NCI-H774 (cell line): ENCODE results near the gene KHK.
"Not testable (repeated sequence)": the region's sequence is repeated elsewhere in the genome, so short reads cannot be mapped to it uniquely, and the experiment has no call there.

Experiments
- DNase-seq: peaks from one replicate; lab custom pipeline; 2025; lab: John Stamatoyannopoulos, UW

KHK gene

DNA sequence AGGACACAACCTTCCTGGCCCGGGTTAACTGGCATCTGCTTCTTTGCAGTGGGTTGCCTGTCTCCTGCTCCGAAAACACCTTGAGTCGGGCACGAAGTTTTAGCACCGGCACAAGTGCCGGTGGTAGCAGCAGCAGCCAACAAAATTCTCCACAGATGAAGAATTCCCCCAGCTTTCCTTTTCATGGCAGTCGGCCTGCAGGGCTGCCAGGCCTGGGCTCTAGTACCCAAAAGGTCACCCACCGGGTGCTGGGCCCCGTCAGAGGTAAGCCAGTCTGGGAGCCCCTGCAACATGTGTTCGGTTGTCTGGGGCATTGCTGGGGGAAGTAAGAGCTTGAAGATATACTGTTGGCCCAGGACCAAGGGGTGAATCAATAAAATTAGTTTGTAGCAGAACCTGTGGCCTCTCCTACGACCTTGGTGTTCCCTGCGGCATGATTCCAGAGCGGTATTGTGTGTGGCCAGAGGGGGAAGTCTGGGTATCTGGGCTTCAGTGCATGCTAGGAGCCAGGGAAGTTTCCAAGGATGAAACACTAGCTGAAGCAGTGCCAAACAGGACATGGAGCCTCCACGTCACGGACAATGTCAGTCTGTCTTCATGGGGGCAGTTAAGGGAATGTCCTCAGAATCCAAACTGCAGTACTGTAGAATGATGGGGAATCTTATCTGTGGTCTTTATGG lies 27.3 kb upstream of the KHK start:
- DNase-seq, result no peak

DNA sequence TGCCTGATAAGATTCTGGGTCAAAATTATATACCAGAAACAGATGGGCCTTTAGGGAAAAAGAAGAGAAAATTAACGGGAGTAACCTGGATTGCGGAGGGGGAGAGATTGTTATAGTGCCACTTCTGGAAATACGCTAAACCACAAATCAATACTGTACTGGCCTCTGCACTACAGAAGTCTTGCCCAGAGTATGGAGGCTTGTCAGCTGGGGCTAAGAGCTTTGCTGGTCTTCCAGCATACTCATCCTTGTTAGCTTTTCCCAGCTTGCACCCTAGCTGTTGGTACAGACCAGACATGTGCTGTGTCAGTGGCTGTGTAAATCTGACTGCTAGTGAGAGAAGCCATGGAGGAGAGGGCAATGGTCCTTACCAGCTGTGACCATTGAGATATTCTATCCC lies 26.2 kb upstream of the KHK start:
- DNase-seq, result no peak

DNA sequence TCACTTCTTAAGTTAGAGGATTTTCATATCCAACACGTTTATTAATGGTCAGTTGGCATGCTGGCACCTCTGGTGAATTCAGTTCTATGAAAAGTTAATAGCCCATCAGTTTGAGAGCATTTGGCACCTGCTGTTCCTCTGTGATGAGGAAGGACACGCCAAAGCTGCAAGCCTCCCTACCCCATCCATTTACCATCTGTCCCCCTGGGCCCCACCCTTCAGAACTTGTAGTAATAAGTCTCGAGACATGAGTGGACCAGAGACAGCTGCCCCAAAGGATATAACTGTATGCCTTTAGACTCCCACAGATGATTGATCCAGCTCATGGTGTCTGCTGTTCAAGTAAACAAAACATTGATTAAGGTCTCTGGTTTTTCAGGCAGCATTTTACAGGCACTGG lies 21.4 kb upstream of the KHK start:
- DNase-seq, result no peak

DNA sequence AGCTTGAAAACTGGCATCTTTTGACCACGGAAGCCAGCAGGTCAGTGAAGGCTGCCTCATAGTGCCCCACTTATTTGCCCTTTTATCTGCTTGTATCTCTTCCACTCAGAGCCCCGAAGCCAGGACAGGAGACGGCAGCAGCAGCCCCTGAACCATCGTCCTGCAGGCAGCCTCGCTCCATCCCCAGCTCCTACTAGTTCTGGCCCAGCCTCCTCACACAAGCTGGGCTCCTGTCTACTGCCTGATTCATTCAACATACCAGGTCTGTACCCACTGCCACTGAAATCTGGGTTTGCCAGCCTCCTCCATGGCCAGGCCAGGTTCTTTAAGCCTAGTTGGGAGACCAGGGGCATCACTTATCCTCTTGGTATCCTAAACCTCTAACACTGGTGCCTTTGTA lies 19.2 kb upstream of the KHK start:
- DNase-seq, result no peak

DNA sequence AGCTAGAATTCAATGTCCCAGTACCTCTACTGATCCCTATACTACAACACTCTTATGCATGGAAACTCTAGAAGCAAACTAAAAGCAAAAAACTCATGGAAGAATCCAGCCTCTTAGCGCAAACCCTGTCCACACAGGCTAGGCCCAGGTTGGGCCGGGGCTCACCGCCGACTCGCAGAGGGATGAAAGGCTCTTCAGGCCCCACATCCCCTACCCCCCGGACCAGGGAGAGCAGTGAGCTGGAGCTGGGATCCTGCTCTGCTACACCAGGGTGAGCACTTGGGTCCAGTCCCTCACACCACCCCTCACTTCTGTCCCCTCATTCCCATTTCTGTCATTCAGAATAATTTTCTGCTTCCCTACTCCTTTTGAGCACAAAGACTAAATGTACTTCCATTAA lies 17.1 kb upstream of the KHK start:
- no peak for DNase-seq

- DNase-seq, result no peak
These were observed 16.5 kb upstream of the KHK start for GRCh38 chr2:27069961-27070618.

DNA sequence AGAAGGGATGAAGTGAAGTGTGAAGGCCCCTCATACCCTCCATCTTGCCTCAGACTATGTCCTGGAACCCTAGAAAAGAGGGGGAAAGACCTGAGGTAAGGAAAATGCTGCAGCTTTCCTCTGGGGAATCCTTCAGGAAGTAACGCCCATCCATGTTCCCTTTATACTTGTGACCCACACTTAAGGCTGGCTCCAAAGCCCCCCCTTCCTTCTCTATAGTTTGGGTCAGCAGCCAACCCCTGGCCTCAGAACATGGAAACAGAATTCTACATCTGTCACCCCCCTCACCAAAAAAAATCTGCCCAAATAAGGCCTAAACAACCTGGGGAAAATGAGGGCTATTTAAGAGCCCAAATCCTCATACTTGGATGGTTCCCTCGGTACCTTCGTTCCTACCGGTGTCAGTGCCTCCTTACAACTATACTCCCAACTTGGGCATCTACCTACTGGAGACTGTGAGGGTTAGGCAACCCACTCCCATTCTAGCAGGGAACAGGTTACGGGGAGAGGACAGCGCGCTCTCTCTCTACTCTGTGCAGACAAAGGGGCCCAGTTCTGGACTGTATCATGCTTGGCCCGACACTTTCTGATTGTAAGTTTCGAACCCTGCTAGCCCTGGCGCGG lies 15.8 kb upstream of the KHK start:
- DNase-seq, result no peak

GRCh38 chr2:27071277-27071989 lies 15.1 kb upstream of the KHK start, which contains the start of gene OST4:
Gene OST4 (minus strand): TSS chr2:27071654.
- peak; percentile 92 for DNase-seq

DNA sequence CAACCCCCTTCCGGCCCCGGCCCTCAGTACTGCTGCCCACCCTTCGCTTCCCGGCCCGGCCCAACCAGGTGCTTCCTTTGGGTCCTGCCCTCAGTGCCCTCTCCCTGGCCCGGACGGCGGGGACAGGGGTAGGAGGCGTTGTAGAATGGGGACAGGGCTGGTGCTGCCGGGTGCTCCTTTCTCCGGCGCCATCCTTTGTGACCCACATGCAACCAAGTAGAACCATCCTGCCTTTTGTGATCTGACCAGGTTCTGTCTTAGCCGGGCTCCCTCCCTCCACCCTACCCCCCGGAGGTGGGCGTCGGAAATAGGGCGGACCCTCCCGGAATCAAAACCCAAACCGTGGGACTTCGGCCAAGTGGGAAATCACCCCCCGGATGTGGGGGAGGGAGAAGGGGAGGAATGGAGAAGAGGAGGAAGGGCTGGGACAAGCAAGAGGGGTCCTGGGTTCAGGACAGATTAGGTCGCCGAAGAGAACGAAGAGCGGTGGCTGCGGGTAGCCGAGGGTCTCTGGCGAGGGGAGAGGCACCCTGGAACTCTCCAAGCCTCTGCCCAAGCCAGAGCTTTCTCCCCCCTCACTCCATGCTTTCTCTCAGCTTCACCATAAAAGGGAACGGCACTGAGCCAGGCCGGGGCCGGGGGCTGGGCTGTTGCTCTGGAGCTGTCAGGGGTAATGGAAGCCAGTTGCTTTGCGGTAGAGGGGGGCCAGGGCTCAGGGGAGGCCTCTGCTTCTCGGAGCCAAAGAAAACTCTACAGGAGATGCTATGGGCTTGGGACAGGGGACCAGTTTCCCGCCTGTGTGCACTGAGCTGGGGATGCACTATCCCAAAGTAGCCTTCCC lies 14.4 kb upstream of the KHK start:
- no peak for DNase-seq

- DNase-seq, result no peak
These were observed 13.7 kb upstream of the KHK start for GRCh38 chr2:27072920-27073319.

GRCh38 chr2:27073782-27074181 lies 12.8 kb upstream of the KHK start:
- DNase-seq, result no peak

- no peak for DNase-seq
These were observed 11.6 kb upstream of the KHK start for GRCh38 chr2:27074738-27075565.

DNA sequence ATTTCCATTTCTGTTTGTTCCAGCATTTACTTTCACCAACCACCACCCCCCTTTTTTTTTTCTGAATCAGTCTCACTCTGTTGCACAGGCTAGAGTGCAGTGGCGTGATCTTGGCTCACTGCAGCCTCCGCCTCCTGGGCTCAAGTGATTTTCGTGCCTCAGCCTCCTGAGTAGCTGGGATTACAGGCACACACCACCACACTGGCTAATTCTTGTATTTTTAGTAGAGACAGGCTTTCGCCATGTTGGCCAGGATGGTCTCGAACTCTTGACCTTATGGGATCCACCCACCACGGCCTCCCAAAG lies 11.1 kb upstream of the KHK start:
- DNase-seq, result not testable (repeated sequence)

GRCh38 chr2:27076323-27076722 lies 10.2 kb upstream of the KHK start:
- no peak for DNase-seq

- DNase-seq, result no peak
These were observed 9.3 kb upstream of the KHK start for GRCh38 chr2:27077231-27077630.

GRCh38 chr2:27078267-27079194 lies 8.0 kb upstream of the KHK start, which contains the start of gene EMILIN1:
Gene EMILIN1 (plus strand): TSS chr2:27078615. CDS start chr2:27079066, 451 bp downstream.
- DNase-seq, result no peak

GRCh38 chr2:27079233-27080139 lies 7.1 kb upstream of the KHK start:
- DNase-seq, result no peak

DNA sequence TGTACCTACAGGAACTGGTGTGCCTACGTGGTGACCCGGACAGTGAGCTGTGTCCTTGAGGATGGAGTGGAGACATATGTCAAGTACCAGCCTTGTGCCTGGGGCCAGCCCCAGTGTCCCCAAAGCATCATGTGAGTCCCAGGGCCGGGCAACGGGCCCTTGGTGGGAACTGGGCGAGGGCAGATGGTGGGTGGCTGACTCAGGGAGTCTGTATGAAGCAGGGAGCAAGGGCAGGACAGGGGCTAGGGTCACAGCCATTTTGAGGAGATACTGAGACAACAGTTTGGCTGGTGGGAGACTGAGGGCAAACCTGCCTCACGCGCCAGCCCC lies 6.5 kb upstream of the KHK start:
- DNase-seq, result no peak

DNA sequence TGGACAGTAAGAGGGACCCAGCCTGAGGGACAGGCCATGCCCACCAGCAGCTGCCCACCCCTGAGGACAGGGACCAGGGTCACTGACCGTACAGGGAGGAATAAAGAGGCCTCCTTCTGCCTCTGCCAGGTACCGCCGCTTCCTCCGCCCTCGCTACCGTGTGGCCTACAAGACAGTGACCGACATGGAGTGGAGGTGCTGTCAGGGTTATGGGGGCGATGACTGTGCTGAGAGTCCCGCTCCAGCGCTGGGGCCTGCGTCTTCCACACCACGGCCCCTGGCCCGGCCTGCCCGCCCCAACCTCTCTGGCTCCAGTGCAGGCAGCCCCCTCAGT lies 6.0 kb upstream of the KHK start:
- no peak for DNase-seq
